ENCODE data around the gene PLCB3.

DNA sequence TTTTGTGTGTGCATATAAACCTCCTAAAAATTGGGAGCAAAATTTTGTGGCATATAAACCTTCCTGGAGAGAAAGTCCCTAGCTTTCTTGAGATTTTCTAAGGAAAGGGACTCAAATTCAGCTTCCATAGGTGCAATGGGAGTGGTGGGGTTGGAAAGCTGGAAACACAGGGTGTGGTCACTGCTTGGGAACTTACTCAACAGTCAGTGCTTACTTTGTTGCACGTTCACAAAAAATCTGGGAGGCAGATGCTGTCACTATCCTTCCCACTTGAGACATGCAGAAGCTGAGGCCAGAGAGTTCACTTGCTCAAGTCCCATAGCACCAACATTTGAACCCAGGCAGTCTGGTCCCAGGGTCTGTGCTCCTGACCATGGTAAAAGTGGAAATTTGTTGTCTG, 44.9 kb downstream of the PLCB3 start:
- TF ChIP-seq, protein P1, sequence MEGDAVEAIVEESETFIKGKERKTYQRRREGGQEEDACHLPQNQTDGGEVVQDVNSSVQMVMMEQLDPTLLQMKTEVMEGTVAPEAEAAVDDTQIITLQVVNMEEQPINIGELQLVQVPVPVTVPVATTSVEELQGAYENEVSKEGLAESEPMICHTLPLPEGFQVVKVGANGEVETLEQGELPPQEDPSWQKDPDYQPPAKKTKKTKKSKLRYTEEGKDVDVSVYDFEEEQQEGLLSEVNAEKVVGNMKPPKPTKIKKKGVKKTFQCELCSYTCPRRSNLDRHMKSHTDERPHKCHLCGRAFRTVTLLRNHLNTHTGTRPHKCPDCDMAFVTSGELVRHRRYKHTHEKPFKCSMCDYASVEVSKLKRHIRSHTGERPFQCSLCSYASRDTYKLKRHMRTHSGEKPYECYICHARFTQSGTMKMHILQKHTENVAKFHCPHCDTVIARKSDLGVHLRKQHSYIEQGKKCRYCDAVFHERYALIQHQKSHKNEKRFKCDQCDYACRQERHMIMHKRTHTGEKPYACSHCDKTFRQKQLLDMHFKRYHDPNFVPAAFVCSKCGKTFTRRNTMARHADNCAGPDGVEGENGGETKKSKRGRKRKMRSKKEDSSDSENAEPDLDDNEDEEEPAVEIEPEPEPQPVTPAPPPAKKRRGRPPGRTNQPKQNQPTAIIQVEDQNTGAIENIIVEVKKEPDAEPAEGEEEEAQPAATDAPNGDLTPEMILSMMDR (IDR thresholded peaks at IDR 0.05; ENCODE audit: poor library complexity) = no peak
- TF ChIP-seq EZH2 (IDR thresholded peaks at IDR 0.05; ENCODE audit: borderline replicate concordance) = no peak
- no peak for TF ChIP-seq EZH2phosphoT487 (IDR thresholded peaks at IDR 0.05; ENCODE audit: low read depth, severe bottlenecking, unreplicated experiment)

Data from hepatocyte (in vitro differentiated cells).